SK-N-SH (cell line): ENCODE results near the gene CEP63. TPM values are rescaled to one million over a fixed set of nuclear protein-coding genes. Genes with fewer than 3 reads are reported as not detected.
A peak's percentile ranks its signal among the peaks of the same experiment; 100 is the strongest.

Experiments
- CTCF ChIA-PET: fragments of 300-600, 350-600 bp; formaldehyde crosslinking; extraction: SDS; loops from one replicate; lab custom pipeline; 2021; lab: Yijun Ruan, JAX
- POLR2A ChIA-PET: fragments of 350-600 bp; sonication (Branson Sonifier 250); formaldehyde crosslinking; extraction: SDS; loops from one replicate; lab custom pipeline; 2020; ENCODE audit warnings: antibody characterized with exemption, inconsistent platforms; lab: Yijun Ruan, JAX
- DNase-seq: peaks from one replicate; pipeline ENCODE4 v3.0.0; 2012
- H2AFZ ChIP-seq: fragments of 200-600 bp; sonication (generic); 2 replicates; pipeline ENCODE4 v1.8.1; 2016; ENCODE audit warnings: antibody characterized with exemption, mild to moderate bottlenecking, low read depth
- H3F3A ChIP-seq: fragments of 200-600 bp; sonication (generic); replicated peaks from 2 replicates; pipeline ENCODE3; 2016; ENCODE audit warnings: antibody characterized with exemption, mild to moderate bottlenecking; ENCODE audit not compliant: insufficient read depth
- H3K27ac ChIP-seq, 2 experiments: fragments of 200-500 bp in 1 of 2; fragments of 200-600 bp in 1 of 2; sonication (Bioruptor generic) in 1 of 2; sonication (generic), shearing (Covaris generic) in 1 of 2; 2 replicates each; pipeline versions ENCODE4 v1.5.1 to v1.6.1; 2014 to 2016; ENCODE audit warnings: low read depth in 2 of 2, inconsistent platforms in 1 of 2, low read length in 1 of 2, mild to moderate bottlenecking in 1 of 2, mixed read lengths in 1 of 2
- H3K27me3 ChIP-seq: fragments of 200-600 bp; sonication (generic), shearing (Covaris generic); 2 replicates; pipeline ENCODE4 v1.6.1; 2016; ENCODE audit warnings: mixed run types; ENCODE audit not compliant: insufficient read depth
- H3K36me3 ChIP-seq, 2 experiments: fragments of 200-500 bp in 1 of 2; fragments of 200-600 bp in 1 of 2; sonication (Bioruptor generic) in 1 of 2; sonication (generic) in 1 of 2; replicated peaks in 1 of 2; 2 replicates each; pipeline versions ENCODE3 to v1.5.1; 2014 to 2016; ENCODE audit warnings: low read length in 1 of 2, mild to moderate bottlenecking in 1 of 2; ENCODE audit not compliant: insufficient read depth in 2 of 2, control insufficient read depth in 1 of 2
- H3K4me1 ChIP-seq, 2 experiments: fragments of 200-500 bp in 1 of 2; fragments of 200-600 bp in 1 of 2; sonication (Bioruptor generic) in 1 of 2; sonication (generic), shearing (Covaris generic) in 1 of 2; 2 replicates each; pipeline versions ENCODE4 v1.5.1 to v1.6.1; 2014 to 2016; ENCODE audit warnings: low read depth in 1 of 2, low read length in 1 of 2, mixed run types in 1 of 2; ENCODE audit not compliant: insufficient read depth in 2 of 2, control insufficient read depth in 1 of 2
- H3K4me2 ChIP-seq: fragments of 200-600 bp; sonication (generic), shearing (Covaris generic); 2 replicates; pipeline ENCODE4 v1.6.1; 2017; ENCODE audit warnings: mixed run types
- H3K4me3 ChIP-seq, 2 experiments: fragments of 200-500 bp in 1 of 2; fragments of 200-600 bp in 1 of 2; sonication (Bioruptor generic) in 1 of 2; sonication (generic), shearing (Covaris generic) in 1 of 2; 2 replicates each; pipeline versions ENCODE4 v1.5.1 to v1.8.1; 2014 to 2016; ENCODE audit warnings: low read depth in 2 of 2, inconsistent platforms in 1 of 2, low read length in 1 of 2, mild to moderate bottlenecking in 1 of 2, mixed read lengths in 1 of 2, moderate library complexity in 1 of 2
- H3K79me2 ChIP-seq: fragments of 200-600 bp; sonication (generic); 2 replicates; pipeline ENCODE4 v1.8.1; 2017; ENCODE audit warnings: mild to moderate bottlenecking; ENCODE audit not compliant: insufficient read depth
- H3K9ac ChIP-seq: fragments of 200-600 bp; sonication (generic); 2 replicates; pipeline ENCODE4 v1.6.1; 2017; ENCODE audit warnings: mixed run types
- H3K9me2 ChIP-seq: fragments of 200-600 bp; sonication (generic); 2 replicates; pipeline ENCODE4 v1.6.1; 2017; ENCODE audit warnings: mixed run types
- H3K9me3 ChIP-seq: fragments of 200-600 bp; sonication (generic); 2 replicates; pipeline ENCODE4 v1.6.1; 2017; ENCODE audit warnings: mixed run types, mild to moderate bottlenecking, moderate library complexity
- H4K20me1 ChIP-seq: fragments of 200-600 bp; sonication (generic); 2 replicates; pipeline ENCODE4 v1.6.1; 2017; ENCODE audit warnings: mild to moderate bottlenecking, mixed run types; ENCODE audit not compliant: insufficient read depth
- CHD2 ChIP-seq: fragments of 150-350 bp; IDR thresholded peaks from 2 replicates; pipeline ENCODE4 v1.6.1; 2018; ENCODE audit warnings: low read length; ENCODE audit not compliant: partially characterized antibody
- ELF1 ChIP-seq: IDR thresholded peaks from 2 replicates; pipeline ENCODE4 v1.4.0; 2012
- EP300 ChIP-seq, 2 experiments: IDR thresholded peaks; 2 replicates each; pipeline versions ENCODE4 v1.4.0 to v1.6.1; 2012; ENCODE audit warnings: borderline replicate concordance in 1 of 2, low read depth in 1 of 2, low read length in 1 of 2
- EZH2phosphoT487 ChIP-seq: fragments of 200-600 bp; sonication (generic); IDR thresholded peaks from 2 replicates; pipeline ENCODE4 v1.6.1; 2017; ENCODE audit warnings: low read depth, mixed run types, mild to moderate bottlenecking, antibody characterized with exemption, moderate library complexity, borderline replicate concordance
- FOSL2 ChIP-seq: IDR thresholded peaks from 2 replicates; pipeline ENCODE4 v1.4.0; 2012; ENCODE audit warnings: low read depth, mild to moderate bottlenecking, moderate library complexity, borderline replicate concordance
- FOXJ3 ChIP-seq: sonication (generic); formaldehyde crosslinking; IDR thresholded peaks from 2 replicates; pipeline ENCODE4 v1.5.1; 2020; ENCODE audit warnings: mild to moderate bottlenecking, missing genetic modification reagents
- GATA2 ChIP-seq: sonication (generic); formaldehyde crosslinking; IDR thresholded peaks from 2 replicates; pipeline ENCODE4 v1.5.0; 2020; ENCODE audit warnings: mild to moderate bottlenecking, missing genetic modification reagents
- MAX ChIP-seq: IDR thresholded peaks from 2 replicates; pipeline ENCODE4 v1.4.0; 2012; ENCODE audit warnings: low read depth
- MXI1 ChIP-seq: IDR thresholded peaks from 2 replicates; pipeline ENCODE4 v1.6.1; 2012; ENCODE audit warnings: mild to moderate bottlenecking, low read depth, low read length, improper control_type of control experiment
- NFIC ChIP-seq: IDR thresholded peaks from 2 replicates; pipeline ENCODE4 v1.4.0; 2012; ENCODE audit warnings: borderline replicate concordance
- RXRA ChIP-seq: IDR thresholded peaks from 2 replicates; pipeline ENCODE4 v1.4.0; 2012; ENCODE audit warnings: low read depth, mild to moderate bottlenecking, borderline replicate concordance
- SMC3 ChIP-seq: IDR thresholded peaks from 2 replicates; pipeline ENCODE4 v1.6.1; 2012; ENCODE audit warnings: low read depth, low read length, improper control_type of control experiment
- USF1 ChIP-seq: IDR thresholded peaks from 2 replicates; pipeline ENCODE4 v1.4.0; 2012; ENCODE audit warnings: low read depth, borderline replicate concordance
- USF2 ChIP-seq: fragments of 150-350 bp; IDR thresholded peaks from 2 replicates; pipeline ENCODE4 v1.6.1; 2017; ENCODE audit warnings: antibody characterized with exemption, low read length, low read depth, borderline replicate concordance
- YY1 ChIP-seq: IDR thresholded peaks from 2 replicates; pipeline ENCODE4 v1.4.0; 2012; ENCODE audit warnings: low read depth, mild to moderate bottlenecking
- WGBS: methylation state at CpG from one replicate; pipeline ENCODE4 v1.1.6; 2017; ENCODE audit warnings: low lambda C conversion rate; 5-methylcytosine and 5-hydroxymethylcytosine counted together
- polyA plus RNA-seq, 3 experiments: library from polyadenylated mRNA; depleted of rRNA; stranded (reverse); fragments of >200 nt; gene quantifications; 2 replicates each; pipeline ENCODE4 v1.2.3, GENCODE V29; 2012

Gene CEP63
- polyA plus RNA-seq, 1 of the 3 experiments (the other 2 are of a cell fraction), result 6.3 TPM

GRCh38 chr3:134496471-134497071, 10.7 kb downstream of the CEP63 start (continued):
- TF ChIP-seq USF2 (no peak), EP300 (IDR thresholded peaks at IDR 0.05; ENCODE audit: borderline replicate concordance in 1 of 2, low read depth in 1 of 2, low read length in 1 of 2) (peak in 1 of 2 experiments; percentile 96; a peak in 2 of 4 replicates)

GRCh38 chr3:134503266-134503665, 17.4 kb downstream of the CEP63 start:
- peaks cover 33% of the 10 kb centered on the region; the same call in 1 of the 2 replicates for H3K9me3 ChIP-seq
- peaks cover 81% of the 10 kb centered on the region for H3K79me2 ChIP-seq
- H2AFZ ChIP-seq, result no peak overlapping the region
- no peak for DNase-seq
- H3K36me3 ChIP-seq, result peaks cover 8 to 36% of the 10 kb centered on the region in 2 experiments
- no peaks in the 10 kb centered on the region for H3K4me1 ChIP-seq
- H3K4me2 ChIP-seq, result no peak overlapping the region
- H3K4me3 ChIP-seq, result no peak overlapping the region
- POLR2A ChIA-PET, result no interaction called here
- H3F3A ChIP-seq, result no peaks in the 10 kb centered on the region
- no peaks in the 10 kb centered on the region for H3K27me3 ChIP-seq
- no peak overlapping the region for H3K27ac ChIP-seq
- TF ChIP-seq NFIC (no peak), ELF1 (no peak), CHD2 (no peak), SMC3 (no peak), MAX (no peak), MXI1 (no peak), USF2 (no peak), EZH2phosphoT487 (no peak), GATA2 (CRISPR knock-in tag) (no peak), USF1 (no peak), RXRA (no peak), FOXJ3 (CRISPR knock-in tag) (no peak), YY1 (no peak), FOSL2 (no peak)
- no peaks in the 10 kb centered on the region for H4K20me1 ChIP-seq
- H3K9ac ChIP-seq, result no peak overlapping the region
- 89% methylated on average over 1 of the region's 1 CpG for WGBS
- CTCF ChIA-PET, result no interaction called here
- no peaks in the 10 kb centered on the region for H3K9me2 ChIP-seq
